ENCODE data around the gene ALDH1A2.

- TF ChIP-seq CTCF (IDR thresholded peaks at IDR 0.05) (no peak), POLR2A (IDR thresholded peaks at IDR 0.05) (no peak)
Observed at GRCh38 chr15:58016581-58017175, 48.8 kb downstream of the ALDH1A2 start.

Data from sigmoid colon (tissue), 3 donors.